ENCODE measurements around the gene ABCC3.
"Not testable (repeated sequence)": the region's sequence is repeated elsewhere in the genome, so short reads cannot be mapped to it uniquely, and the experiment has no call there.

The ABCC3 gene

GRCh38 chr17:50721194-50722010, 86.7 kb downstream of the ABCC3 start:
- peaks cover 41% of the 10 kb centered on the region for H3K4me1 Mint-ChIP-seq (ENCODE audit: low read depth)
- H3K27me3 Mint-ChIP-seq, result no peaks in the 10 kb centered on the region
- peaks cover 16% of the 10 kb centered on the region for H3K36me3 Mint-ChIP-seq (ENCODE audit: low read depth)
- peak overlapping the region; percentile 99 for H3K4me3 Mint-ChIP-seq
- H3K9me3 Mint-ChIP-seq, result no peaks in the 10 kb centered on the region
- no peak overlapping the region for H3K27ac Mint-ChIP-seq
- intact Hi-C loops (cut with micrococcal nuclease), result loop anchor here (5.0 kb wide), 1 partner anchor 41 kb away; no protein-coding TSS in a partner anchor

- Mint-ChIP-seq H3K9me3 (no peaks in the 10 kb centered on the region), H3K4me1 (ENCODE audit: low read depth) (peaks cover 39% of the 10 kb centered on the region), H3K27ac (no peak overlapping the region), H3K27me3 (no peaks in the 10 kb centered on the region), H3K4me3 (no peak overlapping the region), H3K36me3 (ENCODE audit: low read depth) (peaks cover 23% of the 10 kb centered on the region)
- intact Hi-C loops (cut with micrococcal nuclease), result loop anchor here (5.0 kb wide), 1 partner anchor 40 kb away; no protein-coding TSS in a partner anchor
Measured at GRCh38 chr17:50722746-50723145, 88.1 kb downstream of the ABCC3 start.

DNA sequence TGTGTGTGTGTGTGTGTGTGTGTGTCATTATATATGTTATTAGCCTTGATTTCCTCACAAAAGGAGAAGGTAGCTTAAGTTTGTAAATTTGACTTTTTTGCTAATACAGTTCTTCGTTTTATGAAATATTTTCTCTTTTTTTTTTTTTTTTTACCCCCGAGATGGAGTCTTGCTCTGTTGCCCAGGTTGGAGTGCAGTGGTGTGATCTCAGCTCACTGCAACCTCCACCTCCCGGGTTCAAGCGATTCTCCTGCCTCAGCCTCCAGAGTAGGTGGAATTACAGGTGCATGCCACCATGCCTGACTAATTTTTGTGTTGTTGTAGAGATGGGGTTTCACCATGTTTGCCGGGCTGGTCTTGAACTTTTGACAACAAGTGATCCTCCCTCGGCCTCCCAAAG, 89.9 kb downstream of the ABCC3 start:
- H3K4me1 Mint-ChIP-seq (ENCODE audit: low read depth), result peaks cover 50% of the 10 kb centered on the region
- intact Hi-C loops (cut with micrococcal nuclease), result loop anchor here (5.0 kb wide), 1 partner anchor 38 kb away; no protein-coding TSS in a partner anchor
- not testable (repeated sequence) for H3K4me3 Mint-ChIP-seq, H3K9me3 Mint-ChIP-seq, H3K27me3 Mint-ChIP-seq, H3K27ac Mint-ChIP-seq
- peaks cover 19% of the 10 kb centered on the region for H3K36me3 Mint-ChIP-seq (ENCODE audit: low read depth)

DNA sequence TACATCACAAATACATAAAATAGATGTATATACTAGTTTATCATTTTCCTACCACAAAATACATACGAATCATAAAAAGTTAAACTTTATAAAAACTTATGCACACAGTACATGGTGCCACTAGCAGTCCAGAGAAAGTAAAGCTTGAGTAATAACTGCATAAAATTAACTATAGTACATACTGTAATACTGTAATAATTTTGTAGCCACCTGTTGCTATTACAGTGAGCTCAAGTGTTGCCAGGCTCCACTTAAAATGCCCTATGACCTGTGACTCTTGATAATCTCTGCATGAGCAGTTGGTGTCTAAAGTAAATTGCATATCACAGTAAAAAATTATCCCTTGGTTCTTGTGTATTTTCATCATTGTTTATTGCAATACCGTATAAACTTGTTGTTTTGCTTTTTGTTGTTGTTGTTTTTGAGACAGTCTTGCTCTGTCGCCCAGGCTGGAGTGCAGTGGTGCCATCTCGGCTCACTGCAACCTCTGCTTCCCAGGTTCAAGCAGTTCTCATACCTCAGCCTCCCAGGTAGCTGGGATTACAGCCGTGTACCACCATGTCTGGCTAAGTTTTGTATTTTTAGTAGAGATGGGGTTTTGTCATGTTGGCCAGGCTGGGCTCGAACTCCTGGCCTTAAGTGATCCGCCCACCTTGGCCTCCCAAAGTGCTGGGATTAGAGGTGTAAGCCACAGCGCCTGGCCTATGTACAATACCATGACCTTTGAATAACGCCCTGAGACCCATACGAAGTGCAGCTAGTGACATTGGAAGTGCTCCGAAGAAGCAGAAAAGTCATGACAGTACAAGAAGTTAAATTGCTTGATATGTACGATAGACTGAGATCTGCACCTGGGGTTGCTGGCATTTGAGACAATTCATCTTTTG, 91.3 kb downstream of the ABCC3 start:
- intact Hi-C loops (cut with micrococcal nuclease), result no loop called here
- H3K9me3 Mint-ChIP-seq, result no peaks in the 10 kb centered on the region
- peaks cover 55% of the 10 kb centered on the region for H3K4me1 Mint-ChIP-seq (ENCODE audit: low read depth)
- no peaks in the 10 kb centered on the region for H3K27me3 Mint-ChIP-seq
- H3K27ac Mint-ChIP-seq, result no peak overlapping the region
- H3K4me3 Mint-ChIP-seq, result no peak overlapping the region
- peaks cover 12% of the 10 kb centered on the region for H3K36me3 Mint-ChIP-seq (ENCODE audit: low read depth)

- H3K9me3 Mint-ChIP-seq, result no peaks in the 10 kb centered on the region
- peaks cover 52% of the 10 kb centered on the region for H3K4me1 Mint-ChIP-seq (ENCODE audit: low read depth)
- no peak overlapping the region for H3K27ac Mint-ChIP-seq
- intact Hi-C loops (cut with micrococcal nuclease), result no loop called here
- no peak overlapping the region for H3K4me3 Mint-ChIP-seq
- H3K36me3 Mint-ChIP-seq (ENCODE audit: low read depth), result peaks cover 12% of the 10 kb centered on the region
- H3K27me3 Mint-ChIP-seq, result no peaks in the 10 kb centered on the region
Measured at GRCh38 chr17:50728112-50728429, 93.4 kb downstream of the ABCC3 start.

DNA sequence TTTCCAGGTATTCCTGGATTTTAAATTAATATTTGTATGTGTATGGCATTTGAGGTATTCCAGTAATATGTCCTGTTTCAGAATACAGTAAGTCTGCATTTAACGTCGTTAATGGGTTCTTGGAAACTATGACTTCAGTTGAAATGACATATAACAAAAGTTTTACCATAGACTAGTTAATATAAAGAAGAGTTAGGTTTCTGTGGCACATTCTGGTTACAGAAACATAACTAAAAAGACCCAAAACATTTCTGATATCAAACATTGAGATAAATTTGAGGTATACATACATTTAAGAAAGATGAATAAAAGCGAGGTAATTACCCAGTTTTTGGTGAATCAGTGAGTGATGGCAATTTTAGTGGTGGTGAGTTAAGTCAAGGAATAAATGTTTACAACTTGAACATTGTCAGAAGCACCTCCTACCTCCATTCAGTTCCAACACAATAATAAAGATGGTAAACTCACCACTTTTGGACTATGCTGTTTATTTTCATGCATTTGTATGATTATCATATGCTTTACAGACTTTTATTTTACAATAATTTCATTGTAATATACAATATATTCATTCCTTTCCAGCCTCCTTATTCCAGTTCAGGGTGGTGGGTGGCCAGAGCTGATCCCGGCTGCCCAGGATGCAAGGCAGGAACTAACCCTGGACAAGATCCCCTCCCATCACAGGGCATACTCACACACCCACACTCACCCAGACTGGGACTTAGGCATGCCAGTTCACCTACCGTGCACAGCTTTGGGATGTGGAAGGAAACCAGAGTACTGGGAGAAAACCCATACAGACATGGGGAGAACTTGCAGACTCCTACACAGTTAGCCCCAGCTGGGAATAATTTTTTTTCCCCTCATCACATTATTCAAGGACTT, 94.4 kb downstream of the ABCC3 start:
- H3K27me3 Mint-ChIP-seq, result no peaks in the 10 kb centered on the region
- peaks cover 52% of the 10 kb centered on the region for H3K4me1 Mint-ChIP-seq (ENCODE audit: low read depth)
- no peak overlapping the region for H3K4me3 Mint-ChIP-seq

DNA sequence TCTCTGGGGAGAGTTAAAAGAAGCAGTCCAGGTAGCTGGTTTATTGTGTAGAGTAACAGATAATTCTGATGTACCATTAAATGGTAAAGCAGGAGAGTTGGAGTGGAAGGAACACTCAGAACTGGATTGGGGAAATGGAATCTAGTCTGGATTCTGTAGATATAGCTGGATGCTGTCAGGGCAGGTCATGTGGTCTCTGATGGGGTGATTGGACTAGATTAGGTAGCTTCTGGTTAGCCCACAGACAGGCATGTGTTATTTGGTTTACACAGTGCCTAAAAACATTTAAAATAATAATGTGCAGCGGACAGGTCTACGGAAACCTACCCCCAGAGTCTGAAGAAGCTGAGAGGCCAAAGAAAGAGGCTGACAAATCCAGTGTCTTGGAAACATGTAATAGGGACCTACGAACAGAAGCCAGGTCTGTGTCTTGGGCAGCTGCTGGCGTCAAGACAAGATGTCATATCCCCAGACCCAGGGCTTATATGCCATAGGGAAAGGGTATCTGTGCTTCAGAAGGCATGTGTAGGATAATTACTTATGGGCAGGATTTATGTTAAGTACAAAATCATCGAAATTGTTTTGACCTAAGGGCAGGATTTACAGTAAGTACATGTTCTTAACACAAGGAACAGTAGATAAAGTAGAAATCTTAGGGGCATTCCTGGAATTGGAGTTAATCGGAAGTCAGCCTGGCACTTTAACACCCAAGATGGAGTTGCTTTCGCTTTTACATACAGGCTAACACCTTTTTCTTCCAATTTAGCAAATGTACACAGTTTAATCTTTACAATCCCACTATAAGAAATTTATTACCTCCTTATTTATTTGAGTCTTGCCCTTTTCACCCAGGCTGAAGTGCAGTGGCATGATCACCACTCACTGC, 97.1 kb downstream of the ABCC3 start:
- Mint-ChIP-seq H3K36me3 (ENCODE audit: low read depth) (peaks cover 16% of the 10 kb centered on the region), H3K9me3 (no peaks in the 10 kb centered on the region), H3K4me1 (ENCODE audit: low read depth) (peaks cover 53% of the 10 kb centered on the region), H3K4me3 (no peak overlapping the region), H3K27me3 (no peaks in the 10 kb centered on the region), H3K27ac (no peak overlapping the region)
- intact Hi-C loops (cut with micrococcal nuclease), result no loop called here

More for the DNA sequence above, 94.4 kb downstream of the ABCC3 start:
- peaks cover 12% of the 10 kb centered on the region for H3K36me3 Mint-ChIP-seq (ENCODE audit: low read depth)
- no peaks in the 10 kb centered on the region for H3K9me3 Mint-ChIP-seq
- H3K27ac Mint-ChIP-seq, result no peak overlapping the region
- intact Hi-C loops (cut with micrococcal nuclease), result no loop called here

DNA sequence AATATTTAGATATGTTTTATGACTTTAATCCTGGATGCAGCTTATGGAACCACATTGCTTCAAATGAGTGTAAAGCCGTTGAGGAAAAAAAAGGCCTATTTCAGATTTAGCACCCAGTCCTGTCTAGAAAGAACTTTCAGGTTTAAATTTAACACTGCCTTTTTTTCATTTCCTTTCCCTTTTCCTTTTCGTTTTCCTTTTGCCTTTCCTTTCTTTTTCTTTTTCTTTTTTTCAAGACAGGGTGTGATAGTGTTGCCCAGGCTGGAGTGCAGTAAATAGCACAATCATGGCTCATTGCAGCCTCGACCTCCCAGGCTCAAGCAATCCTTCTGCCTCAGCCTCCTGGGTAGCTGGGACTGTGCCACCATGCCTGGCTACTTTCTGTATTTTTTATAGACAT, 100.6 kb downstream of the ABCC3 start:
- no peak overlapping the region for H3K4me3 Mint-ChIP-seq
- H3K27ac Mint-ChIP-seq, result no peak overlapping the region
- intact Hi-C loops (cut with micrococcal nuclease), result no loop called here
- H3K36me3 Mint-ChIP-seq (ENCODE audit: low read depth), result peaks cover 44% of the 10 kb centered on the region
- H3K4me1 Mint-ChIP-seq (ENCODE audit: low read depth), result peaks cover 46% of the 10 kb centered on the region
- H3K9me3 Mint-ChIP-seq, result no peaks in the 10 kb centered on the region
- H3K27me3 Mint-ChIP-seq, result no peaks in the 10 kb centered on the region

GRCh38 chr17:50737118-50737698, 102.5 kb downstream of the ABCC3 start:
- peak overlapping the region; percentile 48 for H3K27ac Mint-ChIP-seq
- H3K9me3 Mint-ChIP-seq, result no peaks in the 10 kb centered on the region
- H3K27me3 Mint-ChIP-seq, result no peaks in the 10 kb centered on the region
- H3K4me1 Mint-ChIP-seq (ENCODE audit: low read depth), result peaks cover 29% of the 10 kb centered on the region
- intact Hi-C loops (cut with micrococcal nuclease), result no loop called here
- H3K36me3 Mint-ChIP-seq (ENCODE audit: low read depth), result peaks cover 63% of the 10 kb centered on the region
- no peak overlapping the region for H3K4me3 Mint-ChIP-seq

GRCh38 chr17:50739098-50739497, 104.4 kb downstream of the ABCC3 start:
- H3K36me3 Mint-ChIP-seq (ENCODE audit: low read depth), result peaks cover 82% of the 10 kb centered on the region
- no peaks in the 10 kb centered on the region for H3K9me3 Mint-ChIP-seq
- no peaks in the 10 kb centered on the region for H3K27me3 Mint-ChIP-seq
- intact Hi-C loops (cut with micrococcal nuclease), result no loop called here
- H3K4me3 Mint-ChIP-seq, result no peak overlapping the region
- H3K4me1 Mint-ChIP-seq (ENCODE audit: low read depth), result peaks cover 26% of the 10 kb centered on the region
- H3K27ac Mint-ChIP-seq, result peak overlapping the region; percentile 34
